BLaER1 treated with 17β-estradiol and CSF1 and Interleukin-3, amounts not matched to agents 10 nM and 100 nM (cell line): ENCODE results near the gene HES6.
A peak's percentile ranks its signal among the peaks of the same experiment; 100 is the strongest.
"Not testable (repeated sequence)": the region's sequence is repeated elsewhere in the genome, so short reads cannot be mapped to it uniquely, and the experiment has no call there.

ENCODE experiments used
- H3K27ac ChIP-seq, 11 experiments: shearing (Covaris generic); formaldehyde crosslinking; 2 replicates each; pipeline ENCODE4 v1.8.1; 2022
- H3K27me3 ChIP-seq, 11 experiments: shearing (Covaris generic); formaldehyde crosslinking; 2 replicates each; pipeline ENCODE4 v1.8.1; 2022
- H3K36me3 ChIP-seq, 11 experiments: shearing (Covaris generic); formaldehyde crosslinking; 2 replicates each; pipeline ENCODE4 v1.8.1; 2022
- H3K4me1 ChIP-seq, 10 experiments: shearing (Covaris generic); formaldehyde crosslinking; 2 replicates each; pipeline ENCODE4 v1.8.1; 2022
- H3K4me2 ChIP-seq, 11 experiments: shearing (Covaris generic); formaldehyde crosslinking; 2 replicates each; pipeline ENCODE4 v1.8.1; 2022
- H3K4me3 ChIP-seq, 10 experiments: shearing (Covaris generic); formaldehyde crosslinking; 2 replicates each; pipeline ENCODE4 v1.8.1; 2022
- H3K9ac ChIP-seq, 11 experiments: shearing (Covaris generic); formaldehyde crosslinking; 2 replicates each; pipeline ENCODE4 v1.8.1; 2022
- H3K9me3 ChIP-seq, 11 experiments: shearing (Covaris generic); formaldehyde crosslinking; replicated peaks in 1 of 11; 2 replicates each; pipeline ENCODE4 v1.8.1; 2022
- H4K20me1 ChIP-seq, 11 experiments: shearing (Covaris generic); formaldehyde crosslinking; 2 replicates each; pipeline ENCODE4 v1.8.1; 2022
- Cebpa-rat ChIP-seq, 11 experiments: shearing (Covaris generic); IDR thresholded peaks; 2 replicates each; pipeline ENCODE4 v1.8.1; 2022

Gene HES6

GRCh38 chr2:238278626-238279323, 38.9 kb upstream of the HES6 start:
- no peak overlapping the region for H3K4me3 ChIP-seq
- TF ChIP-seq Cebpa-rat (IDR thresholded peaks at IDR 0.05): no peak
- H3K4me1 ChIP-seq: peaks cover 22 to 60% (median 50%) of the 10 kb centered on the region in 10 experiments
- H3K27me3 ChIP-seq: no peaks in the 10 kb centered on the region
- no peak overlapping the region for H3K9ac ChIP-seq
- H3K9me3 ChIP-seq: peaks cover 0 to 24% (median 13%) of the 10 kb centered on the region in 11 experiments; a peak in 15 of 22 replicates
- peaks cover 30 to 99% (median 56%) of the 10 kb centered on the region in 11 experiments; a peak in 21 of 22 replicates for H4K20me1 ChIP-seq
- H3K27ac ChIP-seq: peak overlapping the region in 2 of 11 experiments; percentile 8 to 36; a peak in 2 of 22 replicates
- H3K36me3 ChIP-seq: peaks cover 40 to 65% (median 53%) of the 10 kb centered on the region in 11 experiments
- H3K4me2 ChIP-seq: peak overlapping the region in 8 of 11 experiments; percentile 43 to 79 (median 70); a peak in 16 of 22 replicates

DNA sequence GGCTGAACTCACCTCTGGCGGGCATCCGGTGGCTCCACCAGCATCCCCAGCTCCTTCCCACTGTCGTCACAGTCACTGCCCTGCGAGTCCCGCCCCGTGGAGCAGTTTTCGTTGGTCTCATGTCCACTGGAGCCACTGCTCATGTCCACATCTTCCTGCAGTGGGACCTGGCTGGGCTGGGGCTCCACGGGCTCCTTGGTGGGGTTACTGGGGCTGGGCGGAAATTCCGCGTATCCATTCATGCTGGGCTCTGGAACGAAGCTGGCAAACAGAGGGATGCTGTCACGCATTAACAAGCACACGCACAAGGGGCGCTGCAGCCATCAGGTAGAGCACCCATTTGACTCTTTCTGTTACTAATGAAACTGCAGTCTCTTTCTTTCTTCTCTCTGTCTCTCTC, 37.9 kb upstream of the HES6 start:
- H3K4me2 ChIP-seq: no peak overlapping the region
- peaks cover 20 to 97% (median 49%) of the 10 kb centered on the region in 11 experiments; a peak in 21 of 22 replicates for H4K20me1 ChIP-seq
- peaks cover 11 to 49% (median 39%) of the 10 kb centered on the region in 10 experiments for H3K4me1 ChIP-seq
- no peak overlapping the region for H3K4me3 ChIP-seq
- H3K36me3 ChIP-seq: peaks cover 49 to 76% (median 63%) of the 10 kb centered on the region in 11 experiments
- H3K9ac ChIP-seq: no peak overlapping the region
- no peak for TF ChIP-seq Cebpa-rat (IDR thresholded peaks at IDR 0.05)
- no peak overlapping the region for H3K27ac ChIP-seq
- no peaks in the 10 kb centered on the region for H3K27me3 ChIP-seq
- H3K9me3 ChIP-seq: peaks cover 0 to 24% (median 13%) of the 10 kb centered on the region in 11 experiments; a peak in 15 of 22 replicates

DNA sequence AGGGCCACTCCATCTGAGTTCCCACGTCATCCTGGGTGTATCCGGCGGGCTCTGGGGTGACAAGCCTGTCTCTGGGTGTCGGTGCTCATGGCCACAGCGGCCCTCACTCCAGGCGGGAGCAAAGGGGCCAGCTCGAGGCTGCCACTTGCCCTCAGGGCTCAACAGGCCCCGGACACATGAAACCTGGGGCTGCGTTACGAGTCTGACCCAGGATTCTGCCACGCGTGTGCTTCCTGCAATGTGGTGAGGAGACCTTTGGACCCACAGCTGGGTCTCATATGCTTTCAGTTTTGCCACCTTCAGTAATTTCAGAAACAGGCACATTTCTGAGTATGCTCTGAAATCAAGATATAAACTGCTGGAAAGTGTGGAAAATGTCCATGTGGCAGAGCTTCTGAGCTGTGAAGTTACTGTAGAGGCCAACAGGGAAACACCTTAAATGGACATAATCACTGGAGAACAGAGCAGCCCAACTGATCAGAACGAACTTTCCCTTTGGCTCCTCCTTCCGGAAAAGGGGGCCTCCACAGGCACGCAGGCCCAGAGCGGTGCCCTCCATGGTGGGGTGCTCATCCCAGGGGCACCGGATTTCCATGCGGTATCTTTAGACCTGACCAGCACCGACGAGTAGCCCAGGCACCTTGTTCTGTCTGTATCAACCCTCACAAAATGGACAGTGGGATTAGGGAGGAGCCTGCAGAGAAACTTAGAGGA, 34.5 kb upstream of the HES6 start:
- H4K20me1 ChIP-seq: peaks cover 8 to 94% (median 41%) of the 10 kb centered on the region in 11 experiments; a peak in 20 of 22 replicates
- H3K9me3 ChIP-seq: peaks cover 0 to 3% (median 2%) of the 10 kb centered on the region in 11 experiments; a peak in 12 of 22 replicates
- TF ChIP-seq Cebpa-rat (IDR thresholded peaks at IDR 0.05): no peak
- H3K4me3 ChIP-seq: no peak overlapping the region
- no peak overlapping the region for H3K4me2 ChIP-seq
- H3K27ac ChIP-seq: no peak overlapping the region
- no peak overlapping the region for H3K9ac ChIP-seq
- peaks cover 0 to 15% (median 9%) of the 10 kb centered on the region in 10 experiments; a peak in 16 of 20 replicates for H3K4me1 ChIP-seq
- peaks cover 76 to 91% (median 88%) of the 10 kb centered on the region in 11 experiments for H3K36me3 ChIP-seq
- H3K27me3 ChIP-seq: no peaks in the 10 kb centered on the region

- not testable (repeated sequence) for H3K9ac ChIP-seq, H3K27ac ChIP-seq, H3K4me2 ChIP-seq, H3K4me1 ChIP-seq, H3K27me3 ChIP-seq, H3K4me3 ChIP-seq, H3K9me3 ChIP-seq
- H4K20me1 ChIP-seq: peaks cover 0 to 92% (median 33%) of the 10 kb centered on the region in 11 experiments; a peak in 19 of 22 replicates
- H3K36me3 ChIP-seq: peaks cover 83 to 98% (median 93%) of the 10 kb centered on the region in 11 experiments
These were observed 33.6 kb upstream of the HES6 start for GRCh38 chr2:238273433-238273832.

GRCh38 chr2:238272156-238272555, 32.3 kb upstream of the HES6 start:
- Histone ChIP-seq H3K36me3 (peaks cover 87 to 100% (median 97%) of the 10 kb centered on the region in 11 experiments), H3K9me3 (no peaks in the 10 kb centered on the region), H3K4me3 (no peak overlapping the region), H3K4me1 (no peaks in the 10 kb centered on the region), H3K4me2 (no peak overlapping the region), H3K27me3 (no peaks in the 10 kb centered on the region), H4K20me1 (peaks cover 0 to 92% (median 21%) of the 10 kb centered on the region in 11 experiments; a peak in 14 of 22 replicates), H3K27ac (no peak overlapping the region), H3K9ac (no peak overlapping the region)
- TF ChIP-seq Cebpa-rat (IDR thresholded peaks at IDR 0.05): no peak

DNA sequence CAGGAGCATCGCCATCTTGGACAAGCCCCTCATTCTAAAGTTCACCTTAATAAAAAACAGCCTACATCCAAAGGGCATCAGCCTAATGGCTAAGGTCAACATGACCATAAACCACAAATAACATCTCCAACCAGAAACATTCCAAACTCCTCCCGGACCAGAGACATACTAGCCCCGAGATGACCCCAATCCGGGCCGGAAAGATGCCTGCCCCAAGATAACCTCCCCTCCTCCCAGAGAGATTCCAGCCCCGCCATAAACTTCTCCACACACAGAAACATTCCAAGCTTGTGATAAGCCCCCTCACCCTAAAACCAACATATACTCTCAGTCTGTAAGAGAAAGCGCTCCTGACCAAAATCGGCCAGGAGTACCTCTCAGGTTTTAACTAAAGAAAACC, 31.8 kb upstream of the HES6 start:
- not testable (repeated sequence) for H3K9ac ChIP-seq, H3K27me3 ChIP-seq, H3K4me1 ChIP-seq, H3K27ac ChIP-seq, H3K4me2 ChIP-seq, H3K4me3 ChIP-seq, H3K9me3 ChIP-seq
- H3K36me3 ChIP-seq: peaks cover 87 to 100% (median 97%) of the 10 kb centered on the region in 11 experiments
- H4K20me1 ChIP-seq: peaks cover 0 to 89% (median 18%) of the 10 kb centered on the region in 11 experiments; a peak in 8 of 22 replicates

GRCh38 chr2:238271061-238271554, 31.3 kb upstream of the HES6 start:
- H3K4me3 ChIP-seq: no peak overlapping the region
- no peaks in the 10 kb centered on the region for H3K4me1 ChIP-seq
- peaks cover 81 to 100% (median 95%) of the 10 kb centered on the region in 11 experiments for H3K36me3 ChIP-seq
- peaks cover 0 to 83% (median 13%) of the 10 kb centered on the region in 11 experiments; a peak in 7 of 22 replicates for H4K20me1 ChIP-seq
- no peaks in the 10 kb centered on the region for H3K9me3 ChIP-seq
- H3K9ac ChIP-seq: no peak overlapping the region
- H3K4me2 ChIP-seq: no peak overlapping the region
- no peak overlapping the region for H3K27ac ChIP-seq
- TF ChIP-seq Cebpa-rat (IDR thresholded peaks at IDR 0.05): no peak
- H3K27me3 ChIP-seq: no peaks in the 10 kb centered on the region

GRCh38 chr2:238270606-238271005, 30.8 kb upstream of the HES6 start:
- H4K20me1 ChIP-seq: peaks cover 0 to 78% (median 12%) of the 10 kb centered on the region in 11 experiments; a peak in 7 of 22 replicates
- H3K36me3 ChIP-seq: peaks cover 76 to 100% (median 94%) of the 10 kb centered on the region in 11 experiments
- no peaks in the 10 kb centered on the region for H3K9me3 ChIP-seq
- no peak for TF ChIP-seq Cebpa-rat (IDR thresholded peaks at IDR 0.05)
- H3K4me1 ChIP-seq: no peaks in the 10 kb centered on the region
- no peak overlapping the region for H3K27ac ChIP-seq
- H3K4me2 ChIP-seq: no peak overlapping the region
- H3K27me3 ChIP-seq: no peaks in the 10 kb centered on the region
- H3K9ac ChIP-seq: no peak overlapping the region
- H3K4me3 ChIP-seq: no peak overlapping the region

- H3K36me3 ChIP-seq: peaks cover 67 to 100% (median 94%) of the 10 kb centered on the region in 11 experiments
- no peak overlapping the region for H3K4me2 ChIP-seq
- no peak overlapping the region for H3K9ac ChIP-seq
- no peaks in the 10 kb centered on the region for H3K9me3 ChIP-seq
- no peaks in the 10 kb centered on the region for H3K27me3 ChIP-seq
- no peak for TF ChIP-seq Cebpa-rat (IDR thresholded peaks at IDR 0.05)
- peaks cover 3 to 7% (median 5%) of the 10 kb centered on the region in 10 experiments; a peak in 18 of 20 replicates for H3K4me1 ChIP-seq
- H3K4me3 ChIP-seq: no peak overlapping the region
- H4K20me1 ChIP-seq: peaks cover 0 to 73% (median 12%) of the 10 kb centered on the region in 11 experiments; a peak in 7 of 22 replicates
- no peak overlapping the region for H3K27ac ChIP-seq
These were observed 29.9 kb upstream of the HES6 start for GRCh38 chr2:238269741-238270140.
